H54 (cell line): ENCODE results near the gene MYADM.
A peak's percentile ranks its signal among the peaks of the same experiment; 100 is the strongest.
"Not testable (repeated sequence)": the region's sequence is repeated elsewhere in the genome, so short reads cannot be mapped to it uniquely, and the experiment has no call there.

Source experiments
- DNase-seq: peaks from one replicate; pipeline ENCODE4 v3.0.0; 2011; ENCODE audit warnings: low spot score, mixed read lengths; ENCODE audit not compliant: insufficient read length
- FAIRE-seq: peaks from 3 replicates; lab custom pipeline; 2011; peaks lifted over from hg19 to GRCh38; lab: Jason Lieb, UNC
- POLR2A ChIP-seq: IDR thresholded peaks from 2 replicates; pipeline ENCODE4 v1.6.1; 2011; ENCODE audit warnings: low read depth, mild to moderate bottlenecking, low read length

The MYADM gene

DNA sequence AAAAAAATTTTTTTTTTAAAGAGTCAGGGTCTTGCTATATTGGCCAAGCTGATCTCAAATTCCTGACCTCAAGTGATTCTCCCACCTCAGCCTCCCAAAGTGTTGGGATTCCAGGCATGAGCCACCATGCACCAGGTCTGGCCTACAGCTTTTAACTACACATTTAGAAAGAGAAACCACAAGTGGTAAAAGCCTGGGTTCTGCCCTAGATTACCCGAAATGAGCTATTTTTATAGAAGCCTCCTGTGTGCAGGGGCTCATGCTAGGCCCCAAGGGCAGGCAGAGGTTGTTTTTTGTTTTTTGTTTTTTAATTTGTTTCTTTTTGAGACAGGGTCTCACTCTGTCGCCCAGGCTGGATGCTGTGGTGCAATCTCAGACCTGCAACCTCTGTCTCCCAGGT lies 14.0 kb upstream of the MYADM start:
- FAIRE-seq, result no peak
- TF ChIP-seq POLR2A, result no peak
- no peak for DNase-seq

DNA sequence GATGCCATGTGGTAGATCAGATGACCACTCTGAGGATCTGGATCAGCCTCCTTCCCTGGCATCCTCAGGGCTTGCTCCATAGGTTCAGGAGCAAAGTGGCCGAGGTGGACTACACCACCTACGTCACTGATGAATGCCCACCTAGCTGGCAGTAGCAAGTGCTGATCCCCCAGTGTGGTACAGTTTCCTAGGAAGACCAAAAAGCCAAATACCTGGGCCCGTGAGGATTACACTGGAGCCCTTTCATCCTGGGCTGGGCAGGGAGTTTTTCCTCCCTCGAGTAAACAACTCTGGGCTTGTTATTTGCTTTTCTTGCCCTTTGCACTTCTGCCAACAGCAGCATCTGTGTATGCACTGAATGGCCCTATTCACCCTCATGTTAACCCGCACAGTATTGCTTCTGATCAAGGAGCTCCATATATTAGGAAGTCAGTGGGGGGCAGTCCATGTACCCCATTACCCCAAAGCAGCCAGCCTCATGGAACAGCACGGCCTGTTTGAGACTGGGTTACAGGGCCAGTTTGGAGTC lies 3.3 kb upstream of the MYADM start:
- DNase-seq, result no peak
- FAIRE-seq, result no peak
- TF ChIP-seq POLR2A, result no peak

DNA sequence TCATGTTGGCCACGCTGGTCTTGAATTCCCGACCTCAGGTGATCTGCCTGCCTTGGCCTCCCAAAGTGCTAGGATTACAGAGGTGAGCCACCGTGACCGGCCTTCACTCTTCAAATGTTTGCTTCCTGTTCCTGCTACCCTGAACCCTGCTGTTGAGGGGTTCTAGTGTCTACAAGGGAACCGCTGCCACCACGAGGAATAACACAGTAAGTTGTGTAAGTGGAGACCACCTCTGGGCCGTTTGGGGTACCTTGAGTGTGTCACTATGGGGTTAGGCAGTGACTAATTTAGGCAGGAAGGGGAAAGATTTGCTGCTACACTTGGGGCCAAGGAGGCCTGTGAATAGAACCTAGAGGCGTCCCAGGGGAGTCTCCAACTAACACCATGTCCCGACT lies 2.2 kb upstream of the MYADM start:
- FAIRE-seq (no peak), DNase-seq (no peak)
- no peak for TF ChIP-seq POLR2A

GRCh38 chr19:53865918-53866864 lies 1.5 kb upstream of the MYADM start:
- FAIRE-seq (no peak), DNase-seq (peak; percentile 87)

DNA sequence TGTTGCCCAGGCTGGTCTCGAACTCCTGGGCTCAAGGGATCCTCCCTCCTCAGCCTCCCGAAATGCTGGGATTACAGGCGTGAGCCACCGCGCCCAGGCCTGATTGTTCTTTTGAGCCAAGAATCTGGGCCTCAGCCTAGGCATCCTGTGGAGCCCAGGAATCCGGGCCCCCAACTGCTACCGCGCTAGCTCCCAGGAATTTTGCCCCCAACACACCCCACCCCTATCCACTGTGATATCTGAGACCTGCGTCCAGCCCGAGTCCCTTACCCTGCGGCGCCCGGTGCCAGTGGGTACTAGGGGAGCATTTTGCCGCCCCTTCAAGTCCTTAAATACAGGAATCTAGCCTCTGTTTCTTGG lies 838 bp upstream of the MYADM start:
- no peak for TF ChIP-seq POLR2A
- no peak for DNase-seq
- FAIRE-seq, result no peak

More at GRCh38 chr19:53865918-53866864, 1.5 kb upstream of the MYADM start:
- TF ChIP-seq POLR2A, result peak; percentile 76

DNA sequence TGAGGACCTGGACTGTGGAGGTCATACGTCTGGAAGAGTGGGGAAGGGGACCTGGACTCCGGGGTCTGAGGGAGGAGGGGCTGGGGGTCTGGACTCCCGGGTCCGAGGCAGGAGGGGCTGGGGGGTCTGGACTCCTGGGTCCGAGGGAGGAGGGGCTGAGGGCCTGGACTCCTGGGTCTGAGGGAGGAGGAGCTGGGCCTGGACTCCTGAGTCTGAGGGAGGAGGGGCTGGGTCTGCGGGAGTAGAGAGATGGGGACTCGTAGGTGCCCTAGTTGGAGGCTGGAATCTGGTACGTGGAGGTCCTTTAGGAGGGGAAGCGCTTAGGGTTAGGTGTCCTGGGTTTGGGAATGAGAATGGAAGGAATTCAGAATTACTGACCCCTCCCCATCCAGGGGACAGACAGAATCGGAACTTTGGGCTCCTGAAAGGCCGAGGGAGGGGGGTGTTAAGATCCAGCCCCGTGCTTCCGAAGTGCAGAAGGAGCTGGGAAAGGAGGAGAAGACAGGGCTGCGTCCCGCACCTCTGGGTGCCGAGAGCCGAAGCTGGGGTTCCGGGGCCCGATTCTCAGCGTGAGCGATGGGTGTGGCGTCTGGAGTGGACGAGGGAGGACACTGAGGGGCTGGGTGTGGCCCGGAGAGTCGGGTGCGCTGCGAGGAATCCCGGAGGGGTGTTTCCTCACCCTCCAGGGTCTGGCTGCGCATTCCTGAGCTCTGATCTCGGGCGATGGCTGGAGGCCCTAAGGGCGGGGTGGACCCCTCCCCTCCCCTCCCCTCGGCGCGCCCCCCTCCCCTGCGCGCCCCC lies 608 bp downstream of the MYADM start:
- no peak for FAIRE-seq
- peak; percentile 94 for DNase-seq
- TF ChIP-seq POLR2A, result peak; percentile 27; the same call in 1 of the 2 replicates

GRCh38 chr19:53868892-53869804 lies 1.5 kb downstream of the MYADM start:
- FAIRE-seq (no peak), DNase-seq (peak; percentile 99)
- peak; percentile 55; the same call in 1 of the 2 replicates for TF ChIP-seq POLR2A

- FAIRE-seq, DNase-seq: not testable (repeated sequence)
Observed at GRCh38 chr19:53869805-53870484, 2.3 kb downstream of the MYADM start.

DNA sequence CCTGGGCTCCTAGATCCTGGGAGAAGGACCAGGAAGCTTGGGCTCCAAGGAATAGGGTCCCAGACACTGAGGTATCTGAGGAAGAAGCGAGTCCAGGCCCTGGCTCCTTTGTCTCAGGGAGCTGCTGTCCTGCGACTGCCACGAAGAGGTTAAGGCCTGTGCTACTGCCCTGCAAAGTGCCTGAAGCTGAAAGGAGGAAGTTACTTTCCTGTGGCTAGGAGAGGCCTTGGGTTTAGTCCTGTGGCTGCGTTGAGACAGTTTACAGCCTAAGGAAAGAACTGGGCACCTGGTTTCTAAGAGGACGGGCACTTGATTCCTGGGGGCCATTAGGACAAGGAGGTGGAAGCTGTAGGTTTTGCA lies 2.8 kb downstream of the MYADM start:
- TF ChIP-seq POLR2A, result no peak
- FAIRE-seq (no peak), DNase-seq (no peak)

GRCh38 chr19:53871454-53871853 lies 3.8 kb downstream of the MYADM start:
- DNase-seq (no peak), FAIRE-seq (no peak)
- TF ChIP-seq POLR2A, result no peak

DNA sequence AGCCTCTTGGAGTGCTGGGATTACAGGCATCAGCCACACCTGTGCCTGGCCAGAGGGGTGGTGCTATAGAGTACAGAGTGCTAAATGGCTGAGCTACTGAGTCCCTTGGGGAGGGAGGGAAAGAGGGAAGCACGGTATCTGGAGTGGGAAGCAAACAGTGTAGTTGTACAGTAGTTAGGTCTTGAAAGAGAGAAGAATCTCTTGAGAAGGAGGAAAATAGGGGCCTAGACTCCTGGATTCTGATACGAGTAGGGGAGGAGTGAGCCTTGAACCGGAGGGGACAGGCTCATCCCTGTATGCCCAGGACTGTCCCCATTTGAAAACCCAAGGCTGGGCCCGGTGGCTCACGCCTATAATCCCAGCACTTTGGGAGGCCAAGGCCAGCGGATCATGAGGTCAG lies 5.1 kb downstream of the MYADM start:
- TF ChIP-seq POLR2A, result no peak
- FAIRE-seq, result no peak
- DNase-seq, result no peak

DNA sequence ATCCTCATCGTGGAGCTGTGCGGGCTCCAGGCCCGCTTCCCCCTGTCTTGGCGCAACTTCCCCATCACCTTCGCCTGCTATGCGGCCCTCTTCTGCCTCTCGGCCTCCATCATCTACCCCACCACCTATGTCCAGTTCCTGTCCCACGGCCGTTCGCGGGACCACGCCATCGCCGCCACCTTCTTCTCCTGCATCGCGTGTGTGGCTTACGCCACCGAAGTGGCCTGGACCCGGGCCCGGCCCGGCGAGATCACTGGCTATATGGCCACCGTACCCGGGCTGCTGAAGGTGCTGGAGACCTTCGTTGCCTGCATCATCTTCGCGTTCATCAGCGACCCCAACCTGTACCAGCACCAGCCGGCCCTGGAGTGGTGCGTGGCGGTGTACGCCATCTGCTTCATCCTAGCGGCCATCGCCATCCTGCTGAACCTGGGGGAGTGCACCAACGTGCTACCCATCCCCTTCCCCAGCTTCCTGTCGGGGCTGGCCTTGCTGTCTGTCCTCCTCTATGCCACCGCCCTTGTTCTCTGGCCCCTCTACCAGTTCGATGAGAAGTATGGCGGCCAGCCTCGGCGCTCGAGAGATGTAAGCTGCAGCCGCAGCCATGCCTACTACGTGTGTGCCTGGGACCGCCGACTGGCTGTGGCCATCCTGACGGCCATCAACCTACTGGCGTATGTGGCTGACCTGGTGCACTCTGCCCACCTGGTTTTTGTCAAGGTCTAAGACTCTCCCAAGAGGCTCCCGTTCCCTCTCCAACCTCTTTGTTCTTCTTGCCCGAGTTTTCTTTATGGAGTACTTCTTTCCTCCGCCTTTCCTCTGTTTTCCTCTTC lies 6.3 kb downstream of the MYADM start:
- no peak for DNase-seq
- no peak for TF ChIP-seq POLR2A
- no peak for FAIRE-seq
